ENCODE data around the gene PPP1R12A.

The PPP1R12A gene

GRCh38 chr12:79844693-79845092 is 90.2 kb downstream of the PPP1R12A start:
- H3K27ac Mint-ChIP-seq, result peak overlapping the region in 1 of 2 donors; percentile 15
- H3K9me3 Mint-ChIP-seq, result peaks cover 6 to 16% of the 10 kb centered on the region in 2 donors
- H3K27me3 Mint-ChIP-seq, result no peaks in the 10 kb centered on the region
- DNase-seq, result no peak
- ATAC-seq, result no peak
- no peak overlapping the region for H3K4me3 Mint-ChIP-seq
- H3K4me1 Mint-ChIP-seq, result peaks cover 7% of the 10 kb centered on the region

- Mint-ChIP-seq H3K4me1 (peaks cover 7% of the 10 kb centered on the region), H3K27me3 (no peaks in the 10 kb centered on the region), H3K27ac (no peak overlapping the region), H3K4me3 (no peak overlapping the region), H3K9me3 (peaks cover 12 to 22% of the 10 kb centered on the region in 2 donors)
- ATAC-seq (no peak), DNase-seq (no peak)
Measured at GRCh38 chr12:79843978-79844377, 90.9 kb downstream of the PPP1R12A start.

GRCh38 chr12:79842630-79843029 is 92.3 kb downstream of the PPP1R12A start:
- ATAC-seq, result no peak
- H3K9me3 Mint-ChIP-seq, result peaks cover 12 to 36% of the 10 kb centered on the region in 2 donors
- peaks cover 12% of the 10 kb centered on the region for H3K4me1 Mint-ChIP-seq
- no peak for DNase-seq
- no peak overlapping the region for H3K4me3 Mint-ChIP-seq
- no peak overlapping the region for H3K27ac Mint-ChIP-seq
- H3K27me3 Mint-ChIP-seq, result no peaks in the 10 kb centered on the region

GRCh38 chr12:79841878-79842265 is 93.0 kb downstream of the PPP1R12A start:
- Mint-ChIP-seq H3K27ac (no peak overlapping the region), H3K4me1 (peaks cover 12% of the 10 kb centered on the region), H3K9me3 (peaks cover 12 to 36% of the 10 kb centered on the region in 2 donors), H3K4me3 (no peak overlapping the region), H3K27me3 (no peaks in the 10 kb centered on the region)
- no peak for DNase-seq
- no peak for ATAC-seq

- H3K9me3 Mint-ChIP-seq, result peaks cover 12 to 36% of the 10 kb centered on the region in 2 donors
- H3K4me3 Mint-ChIP-seq, result no peak overlapping the region
- no peak for ATAC-seq
- H3K27me3 Mint-ChIP-seq, result no peaks in the 10 kb centered on the region
- H3K4me1 Mint-ChIP-seq, result peaks cover 12% of the 10 kb centered on the region
- DNase-seq, result no peak
- no peak overlapping the region for H3K27ac Mint-ChIP-seq
Measured at GRCh38 chr12:79841248-79841877, 93.5 kb downstream of the PPP1R12A start.

- DNase-seq (no peak), ATAC-seq (no peak)
- Mint-ChIP-seq H3K4me3 (no peak overlapping the region), H3K4me1 (peaks cover 30% of the 10 kb centered on the region), H3K9me3 (peaks cover 12 to 36% of the 10 kb centered on the region in 2 donors), H3K27me3 (no peaks in the 10 kb centered on the region), H3K27ac (no peak overlapping the region)
Measured at GRCh38 chr12:79838359-79838758, 96.5 kb downstream of the PPP1R12A start.

GRCh38 chr12:79837575-79837974 is 97.3 kb downstream of the PPP1R12A start:
- H3K27ac Mint-ChIP-seq, result no peak overlapping the region
- DNase-seq (no peak), ATAC-seq (no peak)
- peaks cover 38% of the 10 kb centered on the region for H3K4me1 Mint-ChIP-seq
- H3K27me3 Mint-ChIP-seq, result no peaks in the 10 kb centered on the region
- peaks cover 12 to 36% of the 10 kb centered on the region in 2 donors for H3K9me3 Mint-ChIP-seq
- H3K4me3 Mint-ChIP-seq, result no peak overlapping the region

GRCh38 chr12:79835377-79835843 is 99.5 kb downstream of the PPP1R12A start:
- H3K9me3 Mint-ChIP-seq, result peaks cover 9 to 25% of the 10 kb centered on the region in 2 donors
- no peak overlapping the region for H3K4me3 Mint-ChIP-seq
- H3K27me3 Mint-ChIP-seq, result no peaks in the 10 kb centered on the region
- peaks cover 49% of the 10 kb centered on the region for H3K4me1 Mint-ChIP-seq
- H3K27ac Mint-ChIP-seq, result peak overlapping the region in 1 of 2 donors; percentile 48
- DNase-seq, result no peak
- ATAC-seq, result no peak

GRCh38 chr12:79834712-79835376 is 100.1 kb downstream of the PPP1R12A start:
- peaks cover 6 to 20% of the 10 kb centered on the region in 2 donors for H3K9me3 Mint-ChIP-seq
- peaks cover 49% of the 10 kb centered on the region for H3K4me1 Mint-ChIP-seq
- no peak overlapping the region for H3K27ac Mint-ChIP-seq
- no peak overlapping the region for H3K4me3 Mint-ChIP-seq
- ATAC-seq (no peak), DNase-seq (no peak)
- no peaks in the 10 kb centered on the region for H3K27me3 Mint-ChIP-seq

- H3K9me3 Mint-ChIP-seq, result no peaks in the 10 kb centered on the region
- DNase-seq (no peak), ATAC-seq (no peak)
- peaks cover 40% of the 10 kb centered on the region for H3K4me1 Mint-ChIP-seq
- H3K27me3 Mint-ChIP-seq, result no peaks in the 10 kb centered on the region
- no peak overlapping the region for H3K4me3 Mint-ChIP-seq
- no peak overlapping the region for H3K27ac Mint-ChIP-seq
Measured at GRCh38 chr12:79830440-79830839, 104.5 kb downstream of the PPP1R12A start.

- Mint-ChIP-seq H3K4me3 (no peak overlapping the region), H3K27me3 (no peaks in the 10 kb centered on the region), H3K27ac (no peak overlapping the region), H3K9me3 (no peaks in the 10 kb centered on the region), H3K4me1 (peaks cover 25% of the 10 kb centered on the region)
- no peak for ATAC-seq
- DNase-seq, result no peak
Measured at GRCh38 chr12:79828924-79829323, 106.0 kb downstream of the PPP1R12A start.

GRCh38 chr12:79827484-79827883 is 107.4 kb downstream of the PPP1R12A start:
- no peak overlapping the region for H3K4me3 Mint-ChIP-seq
- ATAC-seq (no peak), DNase-seq (no peak)
- no peaks in the 10 kb centered on the region for H3K9me3 Mint-ChIP-seq
- peaks cover 11% of the 10 kb centered on the region for H3K4me1 Mint-ChIP-seq
- H3K27me3 Mint-ChIP-seq, result no peaks in the 10 kb centered on the region
- no peak overlapping the region for H3K27ac Mint-ChIP-seq

- peaks cover 10% of the 10 kb centered on the region for H3K4me1 Mint-ChIP-seq
- no peak for ATAC-seq
- DNase-seq, result no peak
- H3K9me3 Mint-ChIP-seq, result no peaks in the 10 kb centered on the region
- no peak overlapping the region for H3K27ac Mint-ChIP-seq
- no peaks in the 10 kb centered on the region for H3K27me3 Mint-ChIP-seq
- H3K4me3 Mint-ChIP-seq, result no peak overlapping the region
Measured at GRCh38 chr12:79826267-79827128, 108.4 kb downstream of the PPP1R12A start.

- ATAC-seq (no peak), DNase-seq (no peak)
- H3K27me3 Mint-ChIP-seq, result no peaks in the 10 kb centered on the region
- peaks cover 11% of the 10 kb centered on the region for H3K4me1 Mint-ChIP-seq
- no peak overlapping the region for H3K4me3 Mint-ChIP-seq
- H3K27ac Mint-ChIP-seq, result no peak overlapping the region
- no peaks in the 10 kb centered on the region for H3K9me3 Mint-ChIP-seq
Measured at GRCh38 chr12:79822475-79822874, 112.4 kb downstream of the PPP1R12A start.

GRCh38 chr12:79818856-79819255 is 116.0 kb downstream of the PPP1R12A start:
- no peak overlapping the region for H3K4me3 Mint-ChIP-seq
- no peak for ATAC-seq
- peaks cover 11% of the 10 kb centered on the region for H3K4me1 Mint-ChIP-seq
- no peak for DNase-seq
- H3K27me3 Mint-ChIP-seq, result no peaks in the 10 kb centered on the region
- H3K27ac Mint-ChIP-seq, result peak overlapping the region in 1 of 2 donors; percentile 9
- no peaks in the 10 kb centered on the region for H3K9me3 Mint-ChIP-seq
